Choroid plexus epithelial cell (primary cell): Measurements from ENCODE around the gene SLX4IP.

Experiments
- DNase-seq: peaks from one replicate; pipeline ENCODE4 v3.0.0-alpha.2; 2010; ENCODE audit warnings: low read depth
- H3K4me3 ChIP-seq: 2 replicates; pipeline ENCODE4 v1.5.1; 2011; ENCODE audit warnings: low read depth, mild to moderate bottlenecking, control low read depth, low read length, moderate library complexity
- CTCF ChIP-seq: conservative IDR thresholded peaks from 2 replicates; pipeline ENCODE4 v1.5.1; 2011; ENCODE audit warnings: low read depth, mild to moderate bottlenecking, control low read depth, inconsistent platforms, low read length, moderate library complexity

The SLX4IP gene

GRCh38 chr20:10659651-10660601, 224.8 kb downstream of the SLX4IP start:
- no peak overlapping the region for H3K4me3 ChIP-seq
- no peak for TF ChIP-seq CTCF
- no peak for DNase-seq

GRCh38 chr20:10660661-10661060, 225.6 kb downstream of the SLX4IP start:
- no peak overlapping the region for H3K4me3 ChIP-seq
- DNase-seq: no peak

GRCh38 chr20:10661261-10661660, 226.2 kb downstream of the SLX4IP start:
- no peak for TF ChIP-seq CTCF
- no peak for DNase-seq
- H3K4me3 ChIP-seq: no peak overlapping the region

More at GRCh38 chr20:10660661-10661060, 225.6 kb downstream of the SLX4IP start:
- no peak for TF ChIP-seq CTCF

- no peak for DNase-seq
- no peak overlapping the region for H3K4me3 ChIP-seq
- TF ChIP-seq CTCF: no peak
Observed at GRCh38 chr20:10662151-10662550, 227.0 kb downstream of the SLX4IP start.

- no peak overlapping the region for H3K4me3 ChIP-seq
- TF ChIP-seq CTCF: no peak
- no peak for DNase-seq
Observed at GRCh38 chr20:10662661-10663458, 227.8 kb downstream of the SLX4IP start.

GRCh38 chr20:10663756-10664155, 228.7 kb downstream of the SLX4IP start:
- no peak for TF ChIP-seq CTCF
- H3K4me3 ChIP-seq: no peak overlapping the region
- DNase-seq: no peak
